Fibroblast of skin of scalp (primary cell): Measurements from ENCODE around the gene LPCAT1.
"Not testable (repeated sequence)": the region's sequence is repeated elsewhere in the genome, so short reads cannot be mapped to it uniquely, and the experiment has no call there.

Experiments used
- DNase-seq: peaks from one replicate; pipeline ENCODE4 v3.0.0-alpha.2; 2013

LPCAT1 gene

GRCh38 chr5:1540831-1541701 lies 17.3 kb upstream of the LPCAT1 start:
- no peak for DNase-seq

- no peak for DNase-seq
Measured at GRCh38 chr5:1540166-1540565, 16.4 kb upstream of the LPCAT1 start.

GRCh38 chr5:1539393-1540161 lies 15.8 kb upstream of the LPCAT1 start:
- DNase-seq, result not testable (repeated sequence)

GRCh38 chr5:1538741-1539392 lies 15.1 kb upstream of the LPCAT1 start:
- no peak for DNase-seq

- no peak for DNase-seq
Measured at GRCh38 chr5:1538276-1538675, 14.5 kb upstream of the LPCAT1 start.

- no peak for DNase-seq
Measured at GRCh38 chr5:1537603-1538154, 13.9 kb upstream of the LPCAT1 start.

GRCh38 chr5:1536871-1537602 lies 13.3 kb upstream of the LPCAT1 start:
- DNase-seq, result no peak

GRCh38 chr5:1536322-1536845 lies 12.6 kb upstream of the LPCAT1 start:
- DNase-seq, result no peak

- no peak for DNase-seq
Measured at GRCh38 chr5:1535646-1536045, 11.9 kb upstream of the LPCAT1 start.

GRCh38 chr5:1532384-1532783 lies 8.6 kb upstream of the LPCAT1 start:
- no peak for DNase-seq

- no peak for DNase-seq
Measured at GRCh38 chr5:1529498-1529897, 5.7 kb upstream of the LPCAT1 start.

- DNase-seq, result no peak
Measured at GRCh38 chr5:1527533-1528205, 3.9 kb upstream of the LPCAT1 start.

- no peak for DNase-seq
Measured at GRCh38 chr5:1526681-1527131, 2.9 kb upstream of the LPCAT1 start.

GRCh38 chr5:1526190-1526631 lies 2.5 kb upstream of the LPCAT1 start:
- no peak for DNase-seq

- DNase-seq, result no peak
Measured at GRCh38 chr5:1525624-1526189, 1.9 kb upstream of the LPCAT1 start.

- DNase-seq, result no peak
Measured at GRCh38 chr5:1524799-1525623, 1.3 kb upstream of the LPCAT1 start.

- no peak for DNase-seq
Measured at GRCh38 chr5:1524481-1524798, 680 bp upstream of the LPCAT1 start.

GRCh38 chr5:1523480-1523792 lies 324 bp downstream of the LPCAT1 start:
- DNase-seq, result no peak

- no peak for DNase-seq
Measured at GRCh38 chr5:1522601-1523479, 920 bp downstream of the LPCAT1 start.
